Measurements from ENCODE around the gene PPFIA1. TPM values are rescaled to one million over a fixed set of nuclear protein-coding genes. Genes with fewer than 3 reads are reported as not detected.

The PPFIA1 gene
- polyA plus RNA-seq, 1 donor: 28.7 TPM

DNA sequence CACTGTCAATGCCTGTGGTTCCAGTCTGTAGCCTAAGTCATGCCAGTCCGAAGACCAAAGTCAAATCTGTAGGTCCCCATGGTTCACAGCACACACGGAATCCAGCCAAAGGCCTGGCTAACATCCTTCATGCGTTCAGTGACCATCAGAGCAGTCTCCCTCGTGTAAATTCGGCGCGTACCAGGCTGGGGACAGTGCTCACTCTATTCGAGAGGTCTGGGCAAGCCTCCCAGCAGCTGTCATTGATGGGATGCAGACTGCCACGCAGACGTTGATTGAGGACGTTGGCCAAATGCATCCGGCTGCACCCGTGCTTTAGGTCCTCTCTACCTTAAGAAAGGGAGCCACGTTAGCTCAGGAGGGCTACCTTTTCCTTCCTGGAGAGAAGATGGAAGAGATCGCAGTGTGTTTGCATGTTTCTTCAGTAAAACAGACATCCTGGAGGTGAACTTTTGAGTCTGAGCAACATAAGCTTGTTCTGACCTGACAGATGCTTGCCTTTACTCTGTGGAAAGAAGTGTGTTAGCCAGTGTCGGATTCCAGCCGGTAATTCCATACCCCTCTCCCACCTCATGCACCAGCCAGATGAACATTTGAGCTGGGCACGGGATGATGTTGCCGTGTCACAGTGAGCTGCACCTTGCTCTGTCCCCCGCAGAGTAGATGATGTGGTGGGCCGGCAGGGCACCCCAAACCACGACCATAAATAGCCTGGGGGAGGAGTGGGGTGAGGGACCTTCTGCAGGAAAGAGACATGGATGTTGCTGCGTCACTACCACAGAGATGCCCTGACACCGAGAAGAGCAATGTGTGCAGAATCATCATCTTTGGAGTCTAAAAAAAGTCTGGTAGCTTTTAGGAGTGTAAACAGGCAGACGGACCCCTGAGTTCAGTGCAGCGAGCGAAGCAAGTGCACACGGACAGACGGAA, 140.1 kb downstream of the PPFIA1 start:
- no peaks in the 10 kb centered on the region for H3K4me1 ChIP-seq (ENCODE audit: control insufficient read depth, insufficient read depth, low read length)
- peaks cover 92% of the 10 kb centered on the region for H3K36me3 ChIP-seq (ENCODE audit: control insufficient read depth, insufficient read depth, low read length)
- no CpG with 5 or more reads among the region's 29 CpGs for WGBS (ENCODE audit: insufficient coverage, low lambda C conversion rate)
- H3K27me3 ChIP-seq (ENCODE audit: control insufficient read depth, insufficient read depth, low read length): no peaks in the 10 kb centered on the region
- DNase-seq: no peak
- no peak overlapping the region for H3K27ac ChIP-seq (ENCODE audit: low read length)
- H3K9me3 ChIP-seq (ENCODE audit: control insufficient read depth, low read depth, low read length): no peaks in the 10 kb centered on the region
- H3K4me3 ChIP-seq (ENCODE audit: low read length): no peak overlapping the region

DNA sequence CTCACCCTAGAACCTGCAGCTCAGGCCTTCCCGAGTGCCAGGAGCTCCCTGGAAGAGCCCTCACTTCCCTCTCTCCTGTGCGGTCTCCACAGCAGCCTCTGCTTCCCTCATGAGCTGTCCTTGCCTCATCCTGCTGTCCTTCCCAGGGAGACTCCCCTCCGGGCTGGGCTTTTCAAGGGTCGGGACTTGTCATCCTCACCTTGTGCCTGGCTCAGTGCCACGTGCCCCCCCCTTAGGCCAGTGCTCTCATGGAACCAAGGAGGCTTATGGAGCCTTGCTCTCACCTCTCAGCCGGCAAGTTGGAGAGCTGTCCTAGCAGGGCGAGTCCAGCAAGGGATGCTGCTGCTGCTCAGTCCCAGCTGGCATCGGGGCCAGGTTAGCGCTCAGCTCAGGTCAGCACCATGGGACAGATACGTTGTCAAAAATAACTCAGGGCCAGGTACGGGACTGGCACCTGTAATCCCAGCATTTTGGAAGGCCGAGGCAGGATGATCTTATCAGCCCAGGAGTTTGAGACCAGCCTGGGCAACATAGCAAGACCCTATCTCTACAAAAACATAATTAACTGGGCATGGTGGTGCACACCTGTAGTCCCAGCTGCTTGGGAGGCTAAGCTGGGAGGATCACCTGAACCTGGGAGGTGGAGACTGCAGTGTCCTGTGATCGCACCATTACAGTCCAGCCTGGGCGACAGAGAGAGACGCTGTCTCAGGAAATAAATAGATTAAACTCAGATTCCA, 141.4 kb downstream of the PPFIA1 start:
- Histone ChIP-seq H3K36me3 (ENCODE audit: control insufficient read depth, insufficient read depth, low read length) (peaks cover 94% of the 10 kb centered on the region), H3K4me3 (ENCODE audit: low read length) (no peak overlapping the region), H3K27me3 (ENCODE audit: control insufficient read depth, insufficient read depth, low read length) (no peaks in the 10 kb centered on the region), H3K9me3 (ENCODE audit: control insufficient read depth, low read depth, low read length) (no peaks in the 10 kb centered on the region), H3K4me1 (ENCODE audit: control insufficient read depth, insufficient read depth, low read length) (no peaks in the 10 kb centered on the region), H3K27ac (ENCODE audit: low read length) (no peak overlapping the region)
- DNase-seq: no peak
- WGBS (ENCODE audit: insufficient coverage, low lambda C conversion rate): no CpG with 5 or more reads among the region's 15 CpGs

- no peak for DNase-seq
- Histone ChIP-seq H3K4me3 (ENCODE audit: low read length) (no peak overlapping the region), H3K36me3 (ENCODE audit: control insufficient read depth, insufficient read depth, low read length) (peaks cover 94% of the 10 kb centered on the region), H3K4me1 (ENCODE audit: control insufficient read depth, insufficient read depth, low read length) (no peaks in the 10 kb centered on the region), H3K27ac (ENCODE audit: low read length) (no peak overlapping the region), H3K9me3 (ENCODE audit: control insufficient read depth, low read depth, low read length) (no peaks in the 10 kb centered on the region), H3K27me3 (ENCODE audit: control insufficient read depth, insufficient read depth, low read length) (no peaks in the 10 kb centered on the region)
- no CpG with 5 or more reads among the region's 10 CpGs for WGBS (ENCODE audit: insufficient coverage, low lambda C conversion rate)
Measured at GRCh38 chr11:70413151-70413550, 142.7 kb downstream of the PPFIA1 start.

DNA sequence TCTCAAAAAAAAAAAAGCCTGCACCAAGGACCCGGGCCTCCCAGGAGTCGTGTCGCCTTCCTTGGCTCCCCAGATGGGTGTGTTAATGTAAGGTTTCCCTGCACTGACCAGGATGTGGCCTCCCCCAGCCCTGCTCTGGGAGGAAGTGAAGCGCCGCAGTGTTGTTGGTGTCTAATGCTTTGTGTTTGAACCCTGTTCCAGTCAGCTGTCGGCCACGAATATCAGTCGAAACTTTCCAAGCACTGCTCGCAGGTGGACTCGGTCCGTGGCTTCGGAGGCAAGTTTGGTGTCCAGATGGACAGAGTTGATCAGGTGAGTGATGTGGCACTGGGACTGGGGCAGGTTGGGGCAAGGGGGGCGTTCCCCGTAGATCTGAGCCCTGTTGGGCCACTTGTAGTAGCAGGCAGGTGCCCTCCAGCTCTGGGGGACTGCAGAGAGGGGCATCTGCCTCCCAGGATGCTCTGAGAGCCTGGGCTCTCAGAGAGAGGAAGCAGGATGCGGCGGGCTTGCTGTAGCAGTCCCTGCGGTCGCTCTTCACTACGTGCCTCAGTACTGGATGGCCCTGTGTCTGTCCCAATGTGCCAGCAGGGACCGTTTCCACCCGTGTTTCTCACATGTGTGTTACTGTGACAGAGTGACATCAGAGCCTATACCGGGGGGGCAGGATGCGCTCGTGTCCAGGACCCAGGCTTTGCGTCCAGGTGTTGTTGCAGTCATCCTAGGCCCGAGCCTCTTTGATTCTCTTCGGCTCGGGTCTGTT, 144.0 kb downstream of the PPFIA1 start:
- no peak for DNase-seq
- peaks cover 85% of the 10 kb centered on the region for H3K36me3 ChIP-seq (ENCODE audit: control insufficient read depth, insufficient read depth, low read length)

GRCh38 chr11:70415191-70415590, 144.7 kb downstream of the PPFIA1 start:
- Histone ChIP-seq H3K36me3 (ENCODE audit: control insufficient read depth, insufficient read depth, low read length) (peaks cover 85% of the 10 kb centered on the region), H3K4me1 (ENCODE audit: control insufficient read depth, insufficient read depth, low read length) (no peaks in the 10 kb centered on the region), H3K27me3 (ENCODE audit: control insufficient read depth, insufficient read depth, low read length) (no peaks in the 10 kb centered on the region), H3K4me3 (ENCODE audit: low read length) (no peak overlapping the region), H3K9me3 (ENCODE audit: control insufficient read depth, low read depth, low read length) (no peaks in the 10 kb centered on the region), H3K27ac (ENCODE audit: low read length) (no peak overlapping the region)
- no peak for DNase-seq
- no CpG with 5 or more reads among the region's 10 CpGs for WGBS (ENCODE audit: insufficient coverage, low lambda C conversion rate)

More for the DNA sequence above, 144.0 kb downstream of the PPFIA1 start:
- Histone ChIP-seq H3K9me3 (ENCODE audit: control insufficient read depth, low read depth, low read length) (no peaks in the 10 kb centered on the region), H3K27me3 (ENCODE audit: control insufficient read depth, insufficient read depth, low read length) (no peaks in the 10 kb centered on the region), H3K4me1 (ENCODE audit: control insufficient read depth, insufficient read depth, low read length) (no peaks in the 10 kb centered on the region), H3K27ac (ENCODE audit: low read length) (no peak overlapping the region), H3K4me3 (ENCODE audit: low read length) (no peak overlapping the region)
- WGBS (ENCODE audit: insufficient coverage, low lambda C conversion rate): no CpG with 5 or more reads among the region's 28 CpGs

- H3K27ac ChIP-seq (ENCODE audit: low read length): no peak overlapping the region
- H3K27me3 ChIP-seq (ENCODE audit: control insufficient read depth, insufficient read depth, low read length): no peaks in the 10 kb centered on the region
- 66% methylated on average over 2 of the region's 25 CpGs for WGBS (ENCODE audit: insufficient coverage, low lambda C conversion rate)
- no peaks in the 10 kb centered on the region for H3K4me1 ChIP-seq (ENCODE audit: control insufficient read depth, insufficient read depth, low read length)
- no peak overlapping the region for H3K4me3 ChIP-seq (ENCODE audit: low read length)
- H3K9me3 ChIP-seq (ENCODE audit: control insufficient read depth, low read depth, low read length): no peaks in the 10 kb centered on the region
- DNase-seq: no peak
- H3K36me3 ChIP-seq (ENCODE audit: control insufficient read depth, insufficient read depth, low read length): peaks cover 85% of the 10 kb centered on the region
Measured at GRCh38 chr11:70415642-70416395, 145.3 kb downstream of the PPFIA1 start.

DNA sequence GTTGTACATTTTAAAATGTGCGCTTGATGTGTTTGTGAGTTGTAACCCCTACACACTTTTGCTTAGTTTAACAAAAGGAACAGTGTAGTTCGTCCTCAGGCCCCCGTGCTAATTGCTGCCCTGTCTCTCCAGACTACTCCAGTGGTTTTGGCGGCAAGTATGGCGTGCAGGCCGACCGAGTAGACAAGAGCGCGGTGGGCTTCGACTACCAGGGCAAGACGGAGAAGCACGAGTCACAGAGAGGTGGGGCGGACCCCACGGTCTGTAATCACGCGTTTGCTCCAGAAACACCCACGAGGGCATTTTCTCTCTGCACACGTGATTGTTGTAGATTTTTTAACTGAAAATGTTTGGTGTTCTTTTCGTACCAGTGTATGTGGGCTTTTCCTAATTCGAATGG, 146.4 kb downstream of the PPFIA1 start:
- 100% methylated on average over 1 of the region's 20 CpGs for WGBS (ENCODE audit: insufficient coverage, low lambda C conversion rate)
- Histone ChIP-seq H3K36me3 (ENCODE audit: control insufficient read depth, insufficient read depth, low read length) (peaks cover 86% of the 10 kb centered on the region), H3K9me3 (ENCODE audit: control insufficient read depth, low read depth, low read length) (no peaks in the 10 kb centered on the region), H3K4me1 (ENCODE audit: control insufficient read depth, insufficient read depth, low read length) (no peaks in the 10 kb centered on the region), H3K27ac (ENCODE audit: low read length) (no peak overlapping the region), H3K27me3 (ENCODE audit: control insufficient read depth, insufficient read depth, low read length) (no peaks in the 10 kb centered on the region), H3K4me3 (ENCODE audit: low read length) (no peak overlapping the region)
- DNase-seq: no peak

- H3K27ac ChIP-seq (ENCODE audit: low read length): no peak overlapping the region
- H3K4me3 ChIP-seq (ENCODE audit: low read length): no peak overlapping the region
- H3K27me3 ChIP-seq (ENCODE audit: control insufficient read depth, insufficient read depth, low read length): no peaks in the 10 kb centered on the region
- H3K36me3 ChIP-seq (ENCODE audit: control insufficient read depth, insufficient read depth, low read length): peaks cover 86% of the 10 kb centered on the region
- whole genome bisulfite sequencing (ENCODE audit: insufficient coverage, low lambda C conversion rate): 100% methylated on average over 1 of the region's 12 CpGs
- DNase-seq: no peak
- H3K4me1 ChIP-seq (ENCODE audit: control insufficient read depth, insufficient read depth, low read length): no peaks in the 10 kb centered on the region
- H3K9me3 ChIP-seq (ENCODE audit: control insufficient read depth, low read depth, low read length): no peaks in the 10 kb centered on the region
Measured at GRCh38 chr11:70418130-70418529, 147.6 kb downstream of the PPFIA1 start.

DNA sequence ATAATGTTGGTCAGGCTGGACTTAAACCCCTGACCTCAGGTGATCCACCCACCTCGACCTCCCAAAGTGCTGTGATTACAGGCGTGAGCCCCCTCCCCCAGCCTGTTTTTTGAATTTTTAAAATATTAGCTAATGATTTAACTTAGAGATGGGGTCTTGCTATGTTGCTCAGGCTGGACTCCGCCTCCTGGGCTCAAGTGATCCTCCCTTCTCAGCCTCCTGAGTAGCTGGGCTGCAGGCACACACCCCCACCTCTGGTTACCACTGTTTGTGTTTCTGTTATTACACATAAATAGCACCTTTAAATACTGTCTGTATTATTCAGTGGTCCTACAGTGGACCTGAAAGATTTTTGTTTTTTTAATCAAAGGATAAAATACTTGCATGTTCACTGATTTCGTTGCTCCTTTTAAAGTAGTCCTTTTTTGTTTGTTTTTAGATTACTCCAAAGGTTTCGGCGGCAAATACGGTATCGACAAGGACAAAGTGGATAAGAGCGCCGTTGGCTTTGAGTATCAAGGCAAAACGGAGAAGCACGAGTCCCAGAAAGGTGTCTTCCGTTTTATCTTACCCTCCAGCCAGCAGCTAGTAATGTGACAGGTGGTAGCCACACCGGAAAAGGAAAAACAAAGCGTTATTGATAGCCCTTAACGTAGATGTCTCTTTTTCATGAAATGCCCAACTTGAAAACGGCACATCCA, 149.0 kb downstream of the PPFIA1 start:
- Histone ChIP-seq H3K4me3 (ENCODE audit: low read length) (no peak overlapping the region), H3K27ac (ENCODE audit: low read length) (no peak overlapping the region), H3K9me3 (ENCODE audit: control insufficient read depth, low read depth, low read length) (no peaks in the 10 kb centered on the region), H3K4me1 (ENCODE audit: control insufficient read depth, insufficient read depth, low read length) (no peaks in the 10 kb centered on the region), H3K36me3 (ENCODE audit: control insufficient read depth, insufficient read depth, low read length) (peaks cover 89% of the 10 kb centered on the region), H3K27me3 (ENCODE audit: control insufficient read depth, insufficient read depth, low read length) (no peaks in the 10 kb centered on the region)
- DNase-seq: no peak
- 80% methylated on average over 1 of the region's 17 CpGs for WGBS (ENCODE audit: insufficient coverage, low lambda C conversion rate)

All from large intestine (tissue), 3 donors.